Hematopoietic multipotent progenitor cell (in vitro differentiated cells): ENCODE results near the gene ALOXE3. TPM values are rescaled to one million over a fixed set of nuclear protein-coding genes. Genes with fewer than 3 reads are reported as not detected.
"Not testable (repeated sequence)": the region's sequence is repeated elsewhere in the genome, so short reads cannot be mapped to it uniquely, and the experiment has no call there.

ENCODE experiments used
- DNase-seq, 3 donors: peaks; one replicate each; pipeline ENCODE4 v3.0.0-alpha.2; 2011 to 2015; ENCODE audit warnings: low read depth in 2 of 3, low spot score in 2 of 3
- total RNA-seq: library from RNA; depleted of rRNA; stranded (reverse); fragments of >200 nt; gene quantifications from one replicate; pipeline ENCODE4 v1.2.3, GENCODE V29; 2012

The ALOXE3 gene
- total RNA-seq, 1 donor: under 0.01 TPM

DNA sequence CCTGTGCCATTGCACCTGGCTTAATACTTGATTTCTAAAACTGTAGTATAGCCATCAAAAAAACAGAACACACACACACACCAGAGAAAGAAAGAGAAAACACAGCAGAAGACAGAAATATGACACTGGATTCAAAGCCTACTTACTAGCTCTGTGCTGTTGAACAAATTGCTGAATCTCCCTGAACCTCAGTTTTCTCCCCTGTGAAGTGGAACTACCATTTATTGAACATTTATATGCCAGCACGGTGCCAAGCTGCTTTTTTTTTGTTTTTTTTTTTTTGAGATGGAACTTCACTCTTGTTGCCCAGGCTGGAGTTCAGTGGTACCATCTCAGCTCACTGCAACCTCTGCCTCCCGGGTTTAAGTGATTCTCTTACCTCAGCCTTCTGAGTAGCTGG, 17.6 kb downstream of the ALOXE3 start:
- DNase-seq: no peak

DNA sequence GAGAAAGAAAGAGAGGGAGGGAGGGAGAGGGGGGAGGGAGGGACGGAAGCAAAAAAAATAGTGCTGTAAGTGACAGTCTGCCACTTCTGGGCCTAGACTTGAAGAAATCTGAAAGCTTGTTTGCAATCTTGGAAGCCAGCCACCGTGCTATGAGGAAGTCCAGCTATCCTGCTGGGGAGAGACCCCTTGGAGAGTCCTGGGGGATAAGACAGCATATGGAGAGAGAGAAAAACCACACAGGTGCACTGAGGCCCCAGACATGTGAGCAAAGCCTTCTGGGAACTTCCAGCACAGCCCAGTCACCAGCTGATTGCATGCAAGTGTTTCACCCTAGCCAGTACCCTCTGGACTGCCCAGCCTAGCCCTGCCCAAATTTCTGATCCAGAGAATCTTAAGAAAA, 18.2 kb downstream of the ALOXE3 start:
- DNase-seq: peak in 1 of 3 donors; percentile 23

GRCh38 chr17:8096541-8096940, 21.8 kb downstream of the ALOXE3 start:
- DNase-seq: no peak

DNA sequence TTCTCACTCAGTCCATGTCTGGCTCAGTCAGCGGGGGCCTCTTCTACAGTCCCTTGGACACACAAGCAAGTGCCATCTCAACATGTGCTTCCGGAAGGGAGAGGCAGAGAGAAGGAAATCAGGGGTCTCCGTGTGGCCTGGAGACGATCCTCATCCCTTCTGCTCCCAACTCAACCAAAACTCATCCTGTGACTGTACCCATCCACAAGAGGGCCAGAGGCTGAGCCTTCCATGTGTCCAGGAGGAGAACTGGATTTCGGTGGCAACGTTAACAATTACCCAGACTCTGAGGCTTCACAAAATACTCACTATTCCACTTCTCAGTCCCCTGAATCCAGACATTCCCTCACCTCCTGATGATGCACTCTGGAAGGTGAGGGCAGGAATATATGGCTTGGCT, 23.0 kb downstream of the ALOXE3 start:
- no peak for DNase-seq

GRCh38 chr17:8091033-8091687, 27.2 kb downstream of the ALOXE3 start:
- peak in 2 of 3 donors; percentile 33 for DNase-seq

DNA sequence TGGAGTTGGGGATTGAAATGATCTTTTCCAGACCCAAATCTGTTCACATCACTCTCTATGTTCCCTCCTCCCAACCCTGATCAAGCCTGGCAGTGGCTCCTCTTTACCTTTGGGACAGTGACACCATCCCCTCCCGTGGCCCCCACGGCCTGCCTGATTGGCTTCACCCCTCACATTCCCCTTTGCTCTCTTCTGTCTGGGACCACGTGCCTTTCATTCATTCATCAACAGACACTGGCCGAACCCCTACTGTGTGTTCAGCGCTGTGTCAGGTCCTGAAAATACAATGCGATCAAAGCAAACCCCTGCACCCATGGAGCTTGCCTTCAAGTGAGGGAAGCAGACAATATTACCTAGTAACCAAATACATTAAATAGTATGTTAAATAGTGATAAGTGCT, 28.6 kb downstream of the ALOXE3 start:
- DNase-seq: no peak

DNA sequence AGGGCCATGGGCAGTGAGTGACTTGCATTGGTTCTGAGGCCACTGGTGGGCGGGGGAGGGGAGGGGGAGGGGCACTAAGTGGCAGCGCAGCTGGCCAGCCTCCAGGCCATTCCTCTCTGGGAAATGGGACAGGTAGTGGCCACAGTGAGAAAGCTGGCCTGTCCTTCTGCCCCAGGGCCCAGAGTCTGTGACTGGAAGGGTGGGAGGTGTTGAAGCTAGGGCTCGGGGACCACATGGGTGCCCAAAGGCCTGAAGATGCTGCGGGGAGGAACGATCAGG, 30.4 kb downstream of the ALOXE3 start:
- no peak for DNase-seq

DNA sequence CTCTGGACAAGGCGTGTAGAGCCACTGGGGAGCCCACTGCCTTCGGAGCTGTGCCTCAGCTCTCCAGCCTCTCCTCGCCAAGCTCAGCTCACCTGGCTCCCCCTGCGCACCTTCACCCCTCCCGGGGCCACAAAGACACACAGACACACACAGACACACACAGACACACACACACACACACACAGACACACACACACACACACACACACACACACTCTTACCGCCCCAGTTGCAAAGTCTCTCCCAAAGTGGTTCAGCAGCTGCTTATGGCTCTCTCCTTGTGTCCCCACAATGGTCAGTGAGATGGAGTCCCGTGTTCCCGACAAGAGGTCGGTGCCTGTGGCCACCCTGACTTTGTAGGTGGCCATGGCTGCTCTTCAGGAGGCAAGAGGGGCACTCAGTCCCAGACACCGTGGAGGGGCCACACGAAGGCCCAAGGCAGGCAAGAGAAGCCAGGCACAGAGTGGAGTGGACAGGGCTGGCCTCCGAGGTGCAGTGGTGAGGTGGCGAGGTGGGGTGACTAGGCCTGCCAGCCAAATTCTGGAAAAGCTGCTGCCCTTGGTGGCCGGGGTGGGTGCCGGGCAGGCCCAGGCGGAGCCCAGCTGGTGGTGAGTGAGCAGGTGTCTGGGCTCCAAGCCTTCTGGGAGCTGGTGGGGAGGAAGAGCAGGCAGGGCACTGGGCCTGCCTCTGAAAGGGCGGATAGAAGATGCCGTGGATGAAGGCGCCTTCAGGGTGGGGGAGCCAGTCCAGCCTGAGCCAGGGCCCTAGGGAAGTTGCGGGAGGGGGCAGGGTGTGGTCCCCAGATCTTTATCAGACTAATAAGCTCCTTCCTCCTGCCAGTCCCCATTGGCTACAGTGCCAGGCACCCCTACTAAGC, 31.0 kb downstream of the ALOXE3 start, which contains the start of gene ALOX12B:
Gene ALOX12B, minus strand, starts transcription at position 642 of the 877 bp plus-strand sequence. Its CDS starts 274 bp downstream, at position 368.
- DNase-seq: no peak

GRCh38 chr17:8084250-8084649, 34.1 kb downstream of the ALOXE3 start:
- DNase-seq: no peak

- no peak for DNase-seq
Observed at GRCh38 chr17:8082292-8082691, 36.0 kb downstream of the ALOXE3 start.

GRCh38 chr17:8081876-8082275, 36.4 kb downstream of the ALOXE3 start:
- no peak for DNase-seq

DNA sequence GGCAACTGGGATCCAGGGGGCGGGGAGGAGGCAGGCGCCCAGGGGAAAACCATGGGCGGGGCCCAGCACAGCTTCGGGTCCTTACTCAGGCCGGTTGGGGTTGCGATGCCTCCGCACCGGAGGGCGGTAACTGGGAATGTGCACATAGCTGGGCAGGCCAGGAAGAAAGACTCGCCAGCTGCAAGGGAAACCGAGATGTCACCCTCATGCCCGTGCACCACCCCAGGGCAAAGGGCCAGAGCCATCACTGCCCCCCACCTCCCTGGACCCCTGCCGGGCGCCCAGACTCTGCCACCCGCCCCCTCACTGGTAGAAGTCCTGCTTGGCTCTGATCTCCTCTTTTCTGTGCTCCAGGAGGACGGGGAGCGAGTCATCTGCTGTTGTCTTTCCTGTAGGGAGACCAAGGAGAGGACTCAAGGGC, 37.5 kb downstream of the ALOXE3 start:
- no peak for DNase-seq

GRCh38 chr17:8080208-8080798, 38.0 kb downstream of the ALOXE3 start:
- no peak for DNase-seq

DNA sequence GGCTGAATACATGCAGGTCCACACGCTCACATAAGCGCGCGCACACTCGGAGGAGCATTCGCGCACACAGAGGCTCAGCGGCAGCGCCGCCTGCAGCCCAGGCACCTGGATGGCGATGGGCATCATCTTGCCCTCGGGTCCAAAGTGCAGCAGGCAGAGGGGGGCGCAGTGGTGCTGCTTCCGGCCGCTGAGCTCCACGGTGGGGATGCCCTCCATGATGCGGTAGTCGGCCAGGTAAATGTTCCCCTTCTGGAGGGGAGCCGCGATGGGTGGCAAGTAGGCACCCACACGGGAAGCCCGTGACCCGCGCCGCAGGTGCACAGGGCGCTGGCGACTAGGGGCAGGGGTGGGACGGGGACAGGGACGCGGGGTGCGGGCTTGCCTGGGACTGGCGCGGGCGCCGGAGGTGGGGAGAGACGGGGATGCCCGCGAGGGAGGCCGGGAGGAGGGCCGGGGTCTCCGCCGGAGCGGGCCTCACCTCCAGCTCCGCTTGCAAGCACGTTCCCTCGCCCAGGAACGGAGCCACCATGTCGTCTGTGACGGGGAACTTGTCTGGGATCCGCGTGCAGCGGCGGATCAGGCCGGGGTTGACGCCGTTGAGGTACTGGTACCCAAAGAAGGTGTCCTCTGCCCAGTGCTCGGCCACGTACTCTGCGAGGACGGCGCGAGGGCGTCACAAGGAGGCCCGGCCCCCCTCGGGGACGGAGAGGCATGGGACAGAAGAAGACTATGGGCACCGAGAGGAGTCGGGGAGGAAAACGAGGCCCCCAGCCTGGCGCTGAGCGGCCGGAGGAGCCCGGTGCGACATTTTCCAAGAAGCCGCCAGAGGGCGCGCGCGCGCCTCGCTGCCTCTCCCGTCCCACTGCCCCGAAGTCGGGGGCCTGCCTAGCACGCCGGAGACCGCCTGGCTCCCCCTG, 38.8 kb downstream of the ALOXE3 start:
- peak; percentile 76 to 86 (median 82) for DNase-seq

GRCh38 chr17:8077939-8078338, 40.4 kb downstream of the ALOXE3 start:
- DNase-seq: not testable (repeated sequence)

GRCh38 chr17:8076502-8077266, 41.6 kb downstream of the ALOXE3 start:
- no peak for DNase-seq

- no peak for DNase-seq
Observed at GRCh38 chr17:8075574-8076342, 42.6 kb downstream of the ALOXE3 start.

- no peak for DNase-seq
Observed at GRCh38 chr17:8075081-8075480, 43.2 kb downstream of the ALOXE3 start.

GRCh38 chr17:8074554-8074953, 43.8 kb downstream of the ALOXE3 start:
- DNase-seq: no peak
